HG03469 (cell line): ENCODE results near the gene ERBB4.
"Not testable (repeated sequence)": the region's sequence is repeated elsewhere in the genome, so short reads cannot be mapped to it uniquely, and the experiment has no call there.

Experiments used
- ATAC-seq: cut with Tn5 transposase; IDR thresholded peaks from one replicate; pipeline ENCODE4 v1.9.1; 2021; ENCODE audit warnings: mild to moderate bottlenecking, moderate library complexity, moderate number of reproducible peaks; ENCODE audit not compliant: unreplicated experiment

ERBB4 gene

GRCh38 chr2:212027681-212028628 is 510.6 kb downstream of the ERBB4 start:
- no peak for ATAC-seq

- no peak for ATAC-seq
Measured at GRCh38 chr2:212024040-212024439, 514.6 kb downstream of the ERBB4 start.

- no peak for ATAC-seq
Measured at GRCh38 chr2:212022966-212023365, 515.6 kb downstream of the ERBB4 start.

GRCh38 chr2:212021947-212022346 is 516.7 kb downstream of the ERBB4 start:
- ATAC-seq, result no peak

GRCh38 chr2:212015588-212015987 is 523.0 kb downstream of the ERBB4 start:
- no peak for ATAC-seq

GRCh38 chr2:212013626-212014025 is 525.0 kb downstream of the ERBB4 start:
- no peak for ATAC-seq

GRCh38 chr2:212010305-212010704 is 528.3 kb downstream of the ERBB4 start:
- ATAC-seq, result not testable (repeated sequence)

GRCh38 chr2:212007972-212008371 is 530.6 kb downstream of the ERBB4 start:
- no peak for ATAC-seq

GRCh38 chr2:212005085-212005671 is 533.4 kb downstream of the ERBB4 start:
- no peak for ATAC-seq

- ATAC-seq, result no peak
Measured at GRCh38 chr2:212001325-212001724, 537.3 kb downstream of the ERBB4 start.

GRCh38 chr2:211996857-211997256 is 541.7 kb downstream of the ERBB4 start:
- no peak for ATAC-seq

GRCh38 chr2:211994806-211995205 is 543.8 kb downstream of the ERBB4 start:
- ATAC-seq, result no peak

GRCh38 chr2:211990335-211990734 is 548.3 kb downstream of the ERBB4 start:
- ATAC-seq, result no peak

GRCh38 chr2:211986313-211986712 is 552.3 kb downstream of the ERBB4 start:
- no peak for ATAC-seq

GRCh38 chr2:211985393-211985792 is 553.2 kb downstream of the ERBB4 start:
- ATAC-seq, result no peak

GRCh38 chr2:211982162-211982561 is 556.4 kb downstream of the ERBB4 start:
- no peak for ATAC-seq

GRCh38 chr2:211981451-211981850 is 557.2 kb downstream of the ERBB4 start:
- no peak for ATAC-seq

GRCh38 chr2:211976076-211976475 is 562.5 kb downstream of the ERBB4 start:
- no peak for ATAC-seq

GRCh38 chr2:211967234-211967633 is 571.4 kb downstream of the ERBB4 start:
- no peak for ATAC-seq

- ATAC-seq, result no peak
Measured at GRCh38 chr2:211963969-211964368, 574.6 kb downstream of the ERBB4 start.

- peak; percentile 96 for ATAC-seq
Measured at GRCh38 chr2:211957799-211958198, 580.8 kb downstream of the ERBB4 start.

GRCh38 chr2:211955648-211956047 is 583.0 kb downstream of the ERBB4 start:
- ATAC-seq, result no peak
